ENCODE measurements around the gene SCRT2. TPM values are rescaled to one million over a fixed set of nuclear protein-coding genes. Genes with fewer than 3 reads are reported as not detected.

SCRT2 gene
- total and polyA plus RNA-seq, 7 donors, result not detected

GRCh38 chr20:622161-622560 lies 53.4 kb downstream of the SCRT2 start:
- 59 to 67% methylated on average over 7 of the region's 7 CpGs for WGBS, 2 donors
- TF ChIP-seq POLR2AphosphoS5 (IDR thresholded peaks at IDR 0.05), result no peak

GRCh38 chr20:621125-621756 lies 54.4 kb downstream of the SCRT2 start:
- TF ChIP-seq CTCF (IDR thresholded peaks at IDR 0.05) (no peak), EP300 (IDR thresholded peaks at IDR 0.05) (no peak), POLR2AphosphoS5 (IDR thresholded peaks at IDR 0.05) (no peak), POLR2A (IDR thresholded peaks at IDR 0.05) (no peak)

More at GRCh38 chr20:622161-622560, 53.4 kb downstream of the SCRT2 start:
- peaks cover 3 to 39% (median 4%) of the 10 kb centered on the region in 3 donors for H3K27me3 ChIP-seq
- intact Hi-C loops (cut with DNase I), result no loop called here
- H3K4me3 ChIP-seq, result no peak overlapping the region
- H3K9me3 ChIP-seq, result peaks cover 0 to 10% (median 5%) of the 10 kb centered on the region in 4 donors
- H3K4me1 ChIP-seq, result no peaks in the 10 kb centered on the region
- no peak overlapping the region for H3K27ac ChIP-seq
- DNase-seq, result no peak
- no peaks in the 10 kb centered on the region for H3K36me3 ChIP-seq

GRCh38 chr20:620246-620645 lies 55.4 kb downstream of the SCRT2 start:
- Histone ChIP-seq H3K4me3 (no peak overlapping the region), H3K27ac (no peak overlapping the region), H3K4me1 (no peaks in the 10 kb centered on the region), H3K27me3 (peaks cover 4 to 49% (median 4%) of the 10 kb centered on the region in 3 donors), H3K36me3 (no peaks in the 10 kb centered on the region), H3K9me3 (peaks cover 0 to 10% (median 5%) of the 10 kb centered on the region in 4 donors)
- WGBS, 2 donors, result 41 to 47% methylated on average over 7 of the region's 7 CpGs
- no peak for DNase-seq
- TF ChIP-seq POLR2AphosphoS5 (IDR thresholded peaks at IDR 0.05) (no peak), EP300 (IDR thresholded peaks at IDR 0.05) (no peak), CTCF (IDR thresholded peaks at IDR 0.05) (no peak), POLR2A (IDR thresholded peaks at IDR 0.05) (no peak)
- intact Hi-C loops (cut with DNase I), result no loop called here

More at GRCh38 chr20:621125-621756, 54.4 kb downstream of the SCRT2 start:
- H3K4me3 ChIP-seq, result no peak overlapping the region
- peaks cover 0 to 10% (median 5%) of the 10 kb centered on the region in 4 donors for H3K9me3 ChIP-seq
- H3K27ac ChIP-seq, result no peak overlapping the region
- DNase-seq, result no peak
- H3K4me1 ChIP-seq, result no peaks in the 10 kb centered on the region
- intact Hi-C loops (cut with DNase I), result no loop called here
- WGBS, 2 donors, result 45 to 59% methylated on average over 5 of the region's 5 CpGs
- peaks cover 4 to 47% (median 4%) of the 10 kb centered on the region in 3 donors for H3K27me3 ChIP-seq
- no peaks in the 10 kb centered on the region for H3K36me3 ChIP-seq

GRCh38 chr20:618980-619379 lies 56.6 kb downstream of the SCRT2 start:
- intact Hi-C loops (cut with DNase I), result no loop called here
- Histone ChIP-seq H3K27ac (no peak overlapping the region), H3K27me3 (peaks cover 4 to 50% (median 4%) of the 10 kb centered on the region in 3 donors), H3K4me1 (no peaks in the 10 kb centered on the region), H3K4me3 (no peak overlapping the region), H3K36me3 (no peaks in the 10 kb centered on the region), H3K9me3 (peaks cover 0 to 10% (median 5%) of the 10 kb centered on the region in 4 donors)
- DNase-seq, result no peak
- TF ChIP-seq CTCF (IDR thresholded peaks at IDR 0.05) (no peak), EP300 (IDR thresholded peaks at IDR 0.05) (no peak), POLR2AphosphoS5 (IDR thresholded peaks at IDR 0.05) (no peak), POLR2A (IDR thresholded peaks at IDR 0.05) (no peak)
- WGBS, 2 donors, result 64 to 82% methylated on average over 5 of the region's 5 CpGs

- intact Hi-C loops (cut with DNase I), result no loop called here
- Histone ChIP-seq H3K36me3 (no peaks in the 10 kb centered on the region), H3K27ac (no peak overlapping the region), H3K4me3 (no peak overlapping the region), H3K4me1 (no peaks in the 10 kb centered on the region), H3K27me3 (peaks cover 4 to 52% (median 7%) of the 10 kb centered on the region in 3 donors), H3K9me3 (peaks cover 0 to 10% (median 5%) of the 10 kb centered on the region in 4 donors)
- DNase-seq, result no peak
- 82 to 90% methylated on average over 4 of the region's 4 CpGs for WGBS, 2 donors
- TF ChIP-seq POLR2AphosphoS5 (IDR thresholded peaks at IDR 0.05) (no peak), CTCF (IDR thresholded peaks at IDR 0.05) (no peak), EP300 (IDR thresholded peaks at IDR 0.05) (no peak), POLR2A (IDR thresholded peaks at IDR 0.05) (no peak)
Measured at GRCh38 chr20:617934-618690, 57.5 kb downstream of the SCRT2 start.

Data from sigmoid colon (tissue), 7 donors.